Smooth muscle cell of trachea (primary cell): ENCODE measurements around the gene IL9R. TPM values are rescaled to one million over a fixed set of nuclear protein-coding genes. Genes with fewer than 3 reads are reported as not detected.

Experiments
- total RNA-seq: library from RNA; depleted of rRNA; stranded (reverse); fragments of >200 nt; gene quantifications from 2 replicates; pipeline ENCODE4 v1.2.1, GENCODE V29; 2014

IL9R gene, protein sequence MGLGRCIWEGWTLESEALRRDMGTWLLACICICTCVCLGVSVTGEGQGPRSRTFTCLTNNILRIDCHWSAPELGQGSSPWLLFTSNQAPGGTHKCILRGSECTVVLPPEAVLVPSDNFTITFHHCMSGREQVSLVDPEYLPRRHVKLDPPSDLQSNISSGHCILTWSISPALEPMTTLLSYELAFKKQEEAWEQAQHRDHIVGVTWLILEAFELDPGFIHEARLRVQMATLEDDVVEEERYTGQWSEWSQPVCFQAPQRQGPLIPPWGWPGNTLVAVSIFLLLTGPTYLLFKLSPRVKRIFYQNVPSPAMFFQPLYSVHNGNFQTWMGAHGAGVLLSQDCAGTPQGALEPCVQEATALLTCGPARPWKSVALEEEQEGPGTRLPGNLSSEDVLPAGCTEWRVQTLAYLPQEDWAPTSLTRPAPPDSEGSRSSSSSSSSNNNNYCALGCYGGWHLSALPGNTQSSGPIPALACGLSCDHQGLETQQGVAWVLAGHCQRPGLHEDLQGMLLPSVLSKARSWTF
- 0.15 TPM in 1 of 2 replicates, not detected in the other for total RNA-seq

DNA sequence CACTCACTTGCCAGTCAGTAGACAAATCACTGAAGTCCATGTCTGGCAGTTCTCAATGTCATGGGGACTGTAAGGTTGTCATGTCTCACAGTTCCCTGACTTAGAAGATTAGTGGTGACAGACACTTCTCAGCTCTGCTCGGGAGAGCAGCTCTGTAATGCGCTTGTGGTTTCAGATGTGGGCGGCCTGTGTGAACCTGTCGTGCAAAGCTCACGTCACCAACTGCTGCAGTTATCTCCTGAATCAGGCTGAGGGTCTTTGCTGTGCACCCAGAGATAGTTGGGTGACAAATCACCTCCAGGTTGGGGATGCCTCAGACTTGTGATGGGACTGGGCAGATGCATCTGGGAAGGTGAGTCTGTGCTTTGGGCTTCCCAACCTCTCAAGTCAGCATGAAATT is at the start of gene IL9R:
Gene IL9R, plus strand, starts transcription at position 261 of the 400 bp plus-strand sequence. Its CDS starts 64 bp downstream, at position 325.

Other genes starting within 250 kb of the IL9R start
- 39.9 and 57.3 TPM in 2 replicates for gene VAMP7, start 116.4 kb upstream of the IL9R start, total RNA-seq